SK-N-SH treated with all-trans-retinoic acid at 6 μM for 48 hours (cell line): ENCODE data around the gene CACNA1B.

Experiments
- ATAC-seq: fragments of 200-7000 bp; cut with Tn5 transposase; 3 replicates; pipeline ENCODE4 v1.9.1; 2020; ENCODE audit warnings: mild to moderate bottlenecking, moderate library complexity
- ARNTL ChIP-seq: fragments of 450-650 bp; formaldehyde crosslinking; IDR thresholded peaks from 2 replicates; pipeline ENCODE4 v1.5.0; 2020; ENCODE audit warnings: low read depth, mild to moderate bottlenecking, moderate library complexity, borderline replicate concordance
- BACH2 ChIP-seq: fragments of 250-450 bp; sonication (Bioruptor Pico); IDR thresholded peaks from 2 replicates; pipeline ENCODE4 v1.9.0; 2021; ENCODE audit warnings: mild to moderate bottlenecking, borderline replicate concordance
- CSDC2 ChIP-seq: fragments of 250-450 bp; sonication (Bioruptor Pico); IDR thresholded peaks from 2 replicates; pipeline ENCODE4 v1.5.0; 2020; ENCODE audit warnings: mild to moderate bottlenecking, moderate library complexity
- CSRNP3 ChIP-seq: fragments of 250-450 bp; sonication (Bioruptor Pico); IDR thresholded peaks from 2 replicates; pipeline ENCODE4 v1.5.1; 2021; ENCODE audit warnings: mild to moderate bottlenecking, moderate library complexity
- GLIS3 ChIP-seq: fragments of 250-450 bp; sonication (Bioruptor Pico); IDR thresholded peaks from 2 replicates; pipeline ENCODE4 v1.5.0; 2020; ENCODE audit warnings: mild to moderate bottlenecking, moderate library complexity
- ISL1 ChIP-seq: fragments of 250-450 bp; sonication (Bioruptor Pico); IDR thresholded peaks from 2 replicates; pipeline ENCODE4 v2.1.2; 2022; ENCODE audit warnings: mild to moderate bottlenecking, moderate library complexity
- OSR1 ChIP-seq: fragments of 250-450 bp; sonication (Bioruptor Pico); IDR thresholded peaks from 2 replicates; pipeline ENCODE4 v1.8.0; 2022; ENCODE audit warnings: moderate library complexity, mild to moderate bottlenecking, inconsistent platforms
- PPARA ChIP-seq: fragments of 250-450 bp; sonication (Bioruptor Pico); IDR thresholded peaks from 2 replicates; pipeline ENCODE4 v1.5.0; 2020; ENCODE audit warnings: mild to moderate bottlenecking, borderline replicate concordance
- RARB ChIP-seq: fragments of 250-450 bp; sonication (Bioruptor Pico); IDR thresholded peaks from 2 replicates; pipeline ENCODE4 v1.8.0; 2021; ENCODE audit warnings: mild to moderate bottlenecking, moderate library complexity
- SNAI2 ChIP-seq: fragments of 250-450 bp; sonication (Bioruptor Pico); IDR thresholded peaks from 2 replicates; pipeline ENCODE4 v1.5.0; 2020; ENCODE audit warnings: mild to moderate bottlenecking, moderate library complexity
- TCF4 ChIP-seq: fragments of 250-450 bp; sonication (Bioruptor Pico); IDR thresholded peaks from 2 replicates; pipeline ENCODE4 v1.8.0; 2021; ENCODE audit warnings: mild to moderate bottlenecking, moderate library complexity, borderline replicate concordance
- TOX ChIP-seq: fragments of 250-450 bp; sonication (Bioruptor Pico); IDR thresholded peaks from 2 replicates; pipeline ENCODE4 v1.8.0; 2021; ENCODE audit warnings: mild to moderate bottlenecking, moderate library complexity, borderline replicate concordance
- TSHZ2 ChIP-seq: fragments of 250-450 bp; sonication (Bioruptor Pico); IDR thresholded peaks from 2 replicates; pipeline ENCODE4 v1.5.0; 2020; ENCODE audit warnings: mild to moderate bottlenecking, moderate library complexity
- ZC3H10 ChIP-seq: fragments of 250-450 bp; sonication (Bioruptor Pico); IDR thresholded peaks from 2 replicates; pipeline ENCODE4 v1.5.1; 2021; ENCODE audit warnings: mild to moderate bottlenecking, moderate library complexity
- ZFP3 ChIP-seq: fragments of 250-450 bp; sonication (Bioruptor Pico); IDR thresholded peaks from 2 replicates; pipeline ENCODE4 v1.5.0; 2020; ENCODE audit warnings: mild to moderate bottlenecking, moderate library complexity
- ZNF70 ChIP-seq: fragments of 450-650 bp; formaldehyde crosslinking; IDR thresholded peaks from 2 replicates; pipeline ENCODE4 v1.5.0; 2020; ENCODE audit warnings: mild to moderate bottlenecking, moderate library complexity
- TF ChIP-seq, protein P1 (sequence below): fragments of 250-450 bp; sonication (Bioruptor Pico); IDR thresholded peaks from 2 replicates; pipeline ENCODE4 v1.8.0; 2020; ENCODE audit warnings: mild to moderate bottlenecking, moderate library complexity, borderline replicate concordance

The CACNA1B gene

DNA sequence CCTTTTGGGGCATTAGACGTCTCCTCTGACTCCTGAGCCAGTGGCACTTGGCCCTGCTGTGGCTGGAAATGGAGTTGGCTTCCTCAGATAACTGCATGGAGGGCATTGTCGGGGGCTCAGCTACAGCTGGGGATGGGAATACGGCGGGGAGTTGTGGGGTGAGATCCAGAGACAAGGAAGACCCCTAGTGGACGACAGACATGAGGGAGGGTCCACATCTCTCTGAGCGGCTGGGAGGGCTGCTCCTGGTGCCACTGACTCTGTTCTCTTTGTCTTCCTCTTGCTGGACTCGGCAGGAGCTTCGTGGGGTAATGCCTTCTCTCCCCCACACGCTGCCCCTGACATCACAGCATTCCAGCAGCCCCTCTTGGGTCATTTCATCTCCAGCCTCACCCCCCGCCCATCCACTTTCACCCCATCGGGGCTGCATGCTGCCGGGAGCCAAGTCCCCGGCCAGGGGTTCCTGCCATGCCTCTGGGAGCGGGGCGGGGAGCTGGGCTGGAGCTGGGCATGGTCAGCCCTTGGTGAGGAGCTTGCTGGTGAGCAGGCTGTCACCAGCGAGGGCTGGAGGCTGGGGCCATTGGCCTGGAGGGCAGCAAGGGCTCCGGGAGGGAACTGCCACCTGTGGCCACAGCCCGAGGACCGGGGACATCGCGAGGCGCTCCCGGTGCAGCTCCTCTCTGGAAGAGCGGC, 172.3 kb downstream of the CACNA1B start (continued):
- TF ChIP-seq, protein P1, sequence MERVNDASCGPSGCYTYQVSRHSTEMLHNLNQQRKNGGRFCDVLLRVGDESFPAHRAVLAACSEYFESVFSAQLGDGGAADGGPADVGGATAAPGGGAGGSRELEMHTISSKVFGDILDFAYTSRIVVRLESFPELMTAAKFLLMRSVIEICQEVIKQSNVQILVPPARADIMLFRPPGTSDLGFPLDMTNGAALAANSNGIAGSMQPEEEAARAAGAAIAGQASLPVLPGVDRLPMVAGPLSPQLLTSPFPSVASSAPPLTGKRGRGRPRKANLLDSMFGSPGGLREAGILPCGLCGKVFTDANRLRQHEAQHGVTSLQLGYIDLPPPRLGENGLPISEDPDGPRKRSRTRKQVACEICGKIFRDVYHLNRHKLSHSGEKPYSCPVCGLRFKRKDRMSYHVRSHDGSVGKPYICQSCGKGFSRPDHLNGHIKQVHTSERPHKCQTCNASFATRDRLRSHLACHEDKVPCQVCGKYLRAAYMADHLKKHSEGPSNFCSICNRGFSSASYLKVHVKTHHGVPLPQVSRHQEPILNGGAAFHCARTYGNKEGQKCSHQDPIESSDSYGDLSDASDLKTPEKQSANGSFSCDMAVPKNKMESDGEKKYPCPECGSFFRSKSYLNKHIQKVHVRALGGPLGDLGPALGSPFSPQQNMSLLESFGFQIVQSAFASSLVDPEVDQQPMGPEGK, result no peak
- no peak for TF ChIP-seq ISL1 (CRISPR knock-in tag)
- TF ChIP-seq SNAI2 (CRISPR knock-in tag), result no peak
- no peak for TF ChIP-seq ZNF70 (CRISPR knock-in tag)
- TF ChIP-seq ARNTL (CRISPR knock-in tag), result no peak
- no peak for TF ChIP-seq TSHZ2 (CRISPR knock-in tag)
- TF ChIP-seq OSR1 (CRISPR knock-in tag), result no peak
- no peak for TF ChIP-seq TCF4

DNA sequence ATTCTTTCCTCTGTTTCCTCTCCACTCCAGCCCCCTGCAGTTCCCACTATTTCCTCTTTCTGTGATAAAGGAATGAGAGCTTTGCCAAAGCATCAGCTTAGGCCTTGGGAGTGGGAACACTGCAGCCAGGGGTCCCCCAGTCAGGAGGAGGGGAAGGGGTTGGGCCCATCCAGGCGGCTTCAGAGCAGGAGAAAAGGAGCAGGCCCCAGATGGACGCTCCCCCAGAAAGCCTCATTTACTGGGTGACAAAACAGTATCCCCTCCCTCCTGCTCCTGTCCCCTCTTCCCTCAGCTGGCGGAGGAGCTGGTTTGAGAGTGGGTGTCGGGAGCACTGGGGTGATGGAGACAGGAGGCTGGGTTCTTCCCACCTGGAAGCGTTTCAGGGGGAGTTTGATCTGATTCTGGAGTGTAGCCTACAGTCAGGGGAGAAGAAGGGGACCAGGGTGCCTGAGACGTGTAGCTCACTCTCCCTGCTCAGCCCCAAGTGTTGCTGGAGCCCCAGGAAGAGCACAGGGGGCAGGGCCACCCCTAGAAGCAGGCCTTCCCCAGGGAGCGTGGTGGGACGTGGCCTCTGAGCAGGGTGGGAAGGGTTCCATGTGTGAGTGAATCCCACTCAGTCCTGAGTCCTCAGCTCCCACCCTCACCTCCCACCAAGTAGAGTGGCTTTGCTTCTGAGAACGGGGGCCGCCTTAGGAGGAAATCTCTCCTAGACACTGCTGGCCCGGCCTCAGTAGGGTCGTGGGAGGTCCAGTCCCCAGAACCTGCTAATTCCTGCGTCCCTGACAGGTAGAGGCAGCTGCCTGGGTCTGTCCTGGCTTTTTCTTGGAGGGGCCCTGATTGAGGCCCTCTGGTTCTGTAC, 173.1 kb downstream of the CACNA1B start:
- no peak for ATAC-seq
- no peak for TF ChIP-seq CSDC2 (CRISPR knock-in tag)

GRCh38 chr9:138051586-138052321, 174.2 kb downstream of the CACNA1B start:
- TF ChIP-seq RARB, result no peak
- TF ChIP-seq, protein P1, result no peak
- TF ChIP-seq BACH2 (CRISPR knock-in tag), result no peak
- no peak for TF ChIP-seq PPARA (CRISPR knock-in tag)
- TF ChIP-seq TSHZ2 (CRISPR knock-in tag), result no peak
- no peak for TF ChIP-seq ZC3H10 (CRISPR knock-in tag)
- TF ChIP-seq ISL1 (CRISPR knock-in tag), result no peak
- no peak for TF ChIP-seq TOX (CRISPR knock-in tag)
- TF ChIP-seq ZFP3 (CRISPR knock-in tag), result no peak
- ATAC-seq, result no peak

DNA sequence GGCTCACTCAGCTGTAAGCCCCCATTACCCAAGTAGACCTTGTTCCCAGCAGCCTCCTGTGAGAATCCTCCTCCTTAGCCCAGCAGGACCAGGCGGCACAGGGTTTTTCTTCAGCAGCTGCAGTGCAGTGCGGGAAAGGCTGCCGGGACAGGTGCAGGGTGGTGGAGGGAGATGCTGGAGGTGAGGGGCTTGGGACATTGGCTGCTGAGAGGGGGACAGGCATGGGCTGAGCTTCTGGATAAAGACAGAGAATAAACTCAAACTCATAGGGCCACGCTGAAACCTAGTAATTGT, 174.7 kb downstream of the CACNA1B start:
- no peak for ATAC-seq
- TF ChIP-seq OSR1 (CRISPR knock-in tag) (no peak), GLIS3 (CRISPR knock-in tag) (no peak), ZNF70 (CRISPR knock-in tag) (no peak), BACH2 (CRISPR knock-in tag) (no peak), CSRNP3 (CRISPR knock-in tag) (no peak), TOX (CRISPR knock-in tag) (no peak), ZFP3 (CRISPR knock-in tag) (no peak), ZC3H10 (CRISPR knock-in tag) (no peak)
- TF ChIP-seq, protein P1, result no peak
